GM19043 (cell line): ENCODE data around the gene USF1.
"Not testable (repeated sequence)": the region's sequence is repeated elsewhere in the genome, so short reads cannot be mapped to it uniquely, and the experiment has no call there.

Experiments
- ATAC-seq: cut with Tn5 transposase; IDR thresholded peaks from one replicate; pipeline ENCODE4 v1.9.1; 2021; ENCODE audit warnings: low read depth; ENCODE audit not compliant: unreplicated experiment

Gene USF1

GRCh38 chr1:161020509-161021164 is 25.1 kb downstream of the USF1 start, which contains the start of gene F11R:
F11R (minus strand) TSS chr1:161021152; CDS start chr1:161021073, 79 bp downstream.
- peak; percentile 37 for ATAC-seq

DNA sequence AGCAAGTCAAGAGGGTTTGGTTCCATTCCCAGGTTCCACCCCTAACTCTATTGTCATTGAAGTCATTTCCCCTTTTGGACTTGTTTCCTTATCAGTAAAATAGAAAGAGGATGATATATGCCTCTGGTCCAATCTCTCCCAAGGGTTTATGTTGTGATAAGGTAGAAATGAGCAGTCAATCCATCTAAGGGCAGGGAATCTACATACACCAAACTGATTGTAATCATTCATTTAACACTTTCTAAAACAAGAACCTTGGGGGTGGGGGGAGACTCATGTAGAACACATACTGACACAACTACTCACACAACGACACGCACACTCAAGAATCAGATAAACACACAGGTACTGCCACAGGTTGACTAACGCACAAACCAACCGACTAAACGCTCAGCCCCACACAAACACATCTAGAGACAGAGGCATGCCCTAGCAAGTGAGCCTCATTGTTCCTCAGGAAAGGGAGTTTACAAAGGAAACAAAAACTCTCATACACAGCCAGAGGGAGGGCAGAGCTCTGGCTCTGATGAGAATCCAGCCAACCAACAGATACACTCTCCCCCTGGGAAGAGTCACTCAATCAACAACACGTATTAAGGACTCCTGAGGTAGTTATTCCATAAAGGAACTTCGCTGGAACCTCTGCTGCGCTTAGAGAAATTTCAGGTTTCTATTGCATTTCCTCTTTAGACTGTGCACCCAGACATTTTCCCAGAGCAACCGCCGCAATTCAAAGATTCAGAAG is 25.9 kb downstream of the USF1 start:
- no peak for ATAC-seq

GRCh38 chr1:161019111-161019660 is 26.6 kb downstream of the USF1 start:
- ATAC-seq, result not testable (repeated sequence)

GRCh38 chr1:161018631-161018930 is 27.2 kb downstream of the USF1 start:
- ATAC-seq, result no peak

- ATAC-seq, result no peak
Observed at GRCh38 chr1:161017756-161018630, 27.8 kb downstream of the USF1 start.

- not testable (repeated sequence) for ATAC-seq
Observed at GRCh38 chr1:161017181-161017580, 28.6 kb downstream of the USF1 start.

DNA sequence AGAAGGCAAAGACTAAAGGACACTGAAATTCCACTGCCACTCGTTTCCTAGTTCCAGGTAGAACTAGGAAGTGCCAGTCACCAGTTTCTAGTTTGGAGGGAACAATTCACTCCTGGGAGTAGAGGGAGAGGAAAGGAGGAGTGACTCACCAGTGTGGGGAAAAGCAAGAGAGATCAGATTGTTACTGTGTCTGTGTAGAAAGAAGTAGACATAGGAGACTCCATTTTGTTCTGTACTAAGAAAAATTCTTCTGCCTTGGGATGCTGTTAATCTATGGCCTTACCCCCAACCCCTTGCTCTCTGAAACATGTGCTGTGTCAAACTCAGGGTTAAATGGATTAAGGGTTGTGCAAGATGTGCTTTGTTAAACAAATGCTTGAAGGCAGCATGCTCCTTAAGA is 29.1 kb downstream of the USF1 start:
- ATAC-seq, result not testable (repeated sequence)

- ATAC-seq, result peak; percentile 89
Observed at GRCh38 chr1:161013488-161014230, 32.1 kb downstream of the USF1 start.

- ATAC-seq, result peak; percentile 11
Observed at GRCh38 chr1:161013131-161013487, 32.7 kb downstream of the USF1 start.

DNA sequence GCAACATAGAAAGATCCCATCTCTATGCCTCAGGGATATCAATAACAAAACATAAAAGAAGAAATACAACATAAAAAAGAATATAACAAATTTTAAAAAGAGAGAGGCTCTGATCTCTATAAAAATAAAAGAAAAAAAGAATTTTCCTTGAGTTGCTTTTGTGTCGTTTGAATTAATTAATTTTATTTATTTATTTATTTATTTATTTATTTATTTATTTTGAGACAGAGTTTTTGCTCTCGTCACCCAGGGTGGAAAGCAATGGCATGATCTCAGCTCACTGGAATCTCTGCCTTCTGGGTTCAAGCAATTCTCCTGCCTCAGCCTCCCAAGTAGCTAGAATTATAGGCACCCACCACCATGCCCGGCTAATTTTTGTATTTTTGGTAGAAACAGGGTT is 33.4 kb downstream of the USF1 start:
- ATAC-seq, result no peak

GRCh38 chr1:161009602-161010211 is 36.1 kb downstream of the USF1 start:
- ATAC-seq, result no peak

- no peak for ATAC-seq
Observed at GRCh38 chr1:161008869-161009510, 36.8 kb downstream of the USF1 start.

GRCh38 chr1:161007369-161007768 is 38.4 kb downstream of the USF1 start:
- ATAC-seq, result no peak

DNA sequence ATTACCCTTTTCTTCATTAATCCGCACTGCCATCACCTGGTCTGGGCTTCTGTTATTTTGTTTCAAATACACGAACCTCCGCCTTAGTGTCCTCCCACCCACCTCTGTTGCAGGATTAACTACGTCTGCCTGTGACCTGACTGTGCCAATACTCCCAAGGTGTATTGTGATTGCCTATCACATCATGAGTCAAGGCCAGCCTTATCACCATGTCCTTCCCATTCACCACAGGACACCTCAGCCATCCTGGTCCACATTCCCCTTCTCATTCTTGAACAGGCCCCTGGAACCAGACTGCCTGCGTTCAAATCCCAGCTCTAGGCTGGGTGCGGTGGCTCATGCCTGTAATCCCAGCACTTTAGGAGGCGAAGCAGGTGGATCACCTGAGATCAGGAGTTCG is 39.2 kb downstream of the USF1 start:
- ATAC-seq, result no peak

DNA sequence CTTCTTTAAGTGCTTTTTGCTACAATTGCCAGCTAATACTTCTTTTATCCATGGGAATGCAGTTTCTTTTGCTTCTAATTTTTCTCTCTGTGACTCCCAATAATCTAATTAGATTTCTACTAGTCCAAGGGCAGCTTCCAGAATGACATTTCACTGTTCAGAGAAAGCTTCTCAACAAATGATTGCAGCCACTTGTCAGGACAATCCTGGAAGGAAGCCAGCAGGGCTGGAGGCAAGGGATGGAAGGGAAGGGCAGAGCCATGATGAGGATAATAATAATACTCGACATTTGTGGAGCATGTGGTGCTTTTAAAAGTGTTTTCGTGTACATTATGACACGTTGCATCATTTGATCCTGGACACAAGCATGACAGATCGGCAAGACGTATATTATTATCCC is 44.3 kb downstream of the USF1 start:
- no peak for ATAC-seq

DNA sequence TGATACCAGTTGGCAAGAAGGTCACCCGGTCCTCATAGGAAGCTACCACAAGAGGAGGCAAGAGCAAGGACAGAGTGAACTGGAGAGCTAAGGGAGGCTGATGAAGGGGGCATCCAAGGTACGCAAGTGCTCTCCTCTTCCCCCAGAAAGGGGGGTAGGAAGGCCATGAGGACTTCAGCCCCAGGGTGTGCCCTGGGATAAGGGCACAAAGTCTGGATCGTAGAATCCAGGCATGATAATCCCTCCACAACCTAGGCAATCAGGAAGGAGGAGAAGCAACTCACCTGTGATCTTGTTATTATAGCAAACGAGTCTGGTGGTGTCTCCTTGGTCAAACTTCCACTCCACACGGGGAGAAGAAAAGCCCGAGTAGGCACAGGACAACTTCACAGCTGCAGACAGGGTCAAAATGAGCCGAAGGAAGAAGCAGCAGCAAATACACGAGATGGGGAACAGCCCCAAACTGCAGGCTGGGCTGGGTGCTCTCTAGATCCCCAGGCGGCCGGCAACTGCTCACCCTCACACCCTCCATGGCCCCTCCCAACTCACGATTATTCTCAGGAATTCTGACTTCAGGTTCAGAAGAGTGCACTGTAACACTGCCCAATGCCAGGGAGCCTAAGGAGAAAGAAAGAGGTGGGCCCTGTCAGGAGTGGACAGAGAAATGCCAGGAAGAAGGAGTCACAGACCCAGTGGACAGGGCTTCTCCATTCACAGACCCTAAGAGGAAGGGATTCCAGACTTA is 44.9 kb downstream of the USF1 start:
- no peak for ATAC-seq

DNA sequence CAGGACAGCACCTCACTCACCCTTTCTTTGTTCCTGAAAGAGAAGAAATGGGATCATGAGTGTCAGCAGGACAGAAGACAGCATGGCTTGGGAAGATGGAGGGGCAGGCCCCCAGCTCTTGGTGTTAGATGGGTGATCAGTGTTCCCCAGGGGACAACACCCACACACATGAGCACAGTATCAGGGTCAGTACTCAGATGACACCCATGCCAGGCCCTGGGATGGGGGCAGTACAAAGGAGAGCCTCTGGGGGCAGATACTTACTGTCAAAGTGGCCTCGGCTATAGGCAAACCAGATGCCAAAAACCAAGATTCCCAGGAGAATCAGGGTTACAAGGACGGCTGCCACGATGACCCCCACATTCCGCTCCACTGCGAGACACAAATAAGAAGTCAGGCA is 46.4 kb downstream of the USF1 start:
- no peak for ATAC-seq

- ATAC-seq, result no peak
Observed at GRCh38 chr1:160997323-160998038, 48.3 kb downstream of the USF1 start.
